Measurements from ENCODE around the gene TMEM92.

Gene TMEM92

DNA sequence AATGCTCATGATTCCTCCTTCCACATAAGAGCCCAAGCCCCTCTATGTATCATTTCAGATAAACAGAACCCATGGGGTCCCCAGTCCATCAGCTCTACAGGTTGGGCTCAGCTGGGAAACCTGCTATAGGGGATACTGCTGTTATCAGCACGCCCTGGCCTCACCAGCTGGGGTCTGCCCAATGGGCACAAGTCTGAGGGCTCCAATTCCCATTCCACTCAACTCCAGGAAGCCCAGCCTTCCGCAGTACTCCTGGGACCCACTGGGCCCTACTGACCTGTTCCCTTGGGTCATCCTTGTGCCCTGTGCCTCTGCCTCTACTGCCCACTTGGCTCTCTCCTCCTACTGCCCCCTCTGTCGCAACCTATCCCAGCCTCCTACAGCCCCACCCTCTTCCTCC, 55.5 kb downstream of the TMEM92 start:
- DNase-seq = no peak

DNA sequence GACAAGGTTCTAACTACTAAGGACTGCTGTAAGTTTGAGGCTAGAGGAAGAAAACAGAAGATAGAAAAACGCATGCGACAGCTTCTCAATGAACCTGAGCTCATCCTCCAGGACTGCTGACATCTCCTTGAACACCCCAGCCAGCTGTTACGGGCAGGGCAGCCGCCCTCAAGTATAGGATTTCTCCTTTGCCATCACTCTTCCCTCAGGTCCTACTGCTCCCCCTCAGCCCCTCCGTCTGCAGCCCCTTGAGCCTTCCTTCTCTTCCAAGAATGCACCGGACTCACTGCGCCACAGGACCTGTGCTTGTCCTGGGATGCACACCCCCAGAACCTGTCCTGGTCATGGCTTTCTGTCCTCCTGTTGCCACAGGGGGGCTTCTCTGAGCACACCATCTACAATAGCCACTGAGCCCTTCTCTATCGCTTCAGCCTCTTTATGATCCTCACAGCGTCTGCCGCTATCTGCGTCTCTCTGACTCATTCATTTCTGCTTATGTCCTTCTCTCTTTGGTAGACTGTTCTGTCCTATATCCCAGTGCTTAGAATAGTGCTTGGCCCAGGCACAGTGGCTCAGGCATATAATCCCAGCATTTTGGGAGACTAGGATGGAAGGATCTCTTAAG, 56.0 kb downstream of the TMEM92 start:
- no peak for DNase-seq

Measured in NCI-H2171 (cell line).